CD14-positive monocyte (primary cell): ENCODE data around the gene VWA3A. TPM values are rescaled to one million over a fixed set of nuclear protein-coding genes. Genes with fewer than 3 reads are reported as not detected.

ENCODE experiments used
- DNase-seq, 3 donors: peaks; one replicate each; pipeline ENCODE4 v3.0.0-alpha.2; 2011 to 2022
- H2AFZ ChIP-seq: 2 replicates; pipeline ENCODE4 v1.6.0; 2012; ENCODE audit warnings: mild to moderate bottlenecking, low read depth, low read length, inconsistent platforms; ENCODE audit not compliant: insufficient read depth, poor library complexity, severe bottlenecking
- H3K27ac ChIP-seq, 2 donors: 1 replicate in 1 of 2; 2 replicates in 1 of 2; pipeline ENCODE4 v1.5.1; 2012 to 2013; ENCODE audit warnings: low read length in 2 of 2, control low read depth in 1 of 2, inconsistent platforms in 1 of 2, low read depth in 1 of 2, mild to moderate bottlenecking in 1 of 2
- H3K27me3 ChIP-seq, 2 donors: one replicate each; pipeline versions ENCODE4 v1.6.0 to v1.6.1; 2011 to 2013; ENCODE audit warnings: low read length in 2 of 2; ENCODE audit not compliant: control insufficient read depth in 2 of 2, insufficient read depth in 2 of 2
- H3K36me3 ChIP-seq, 2 donors: replicated peaks in 1 of 2; 1 replicate in 1 of 2; 2 replicates in 1 of 2; pipeline versions ENCODE4 v1.5.1 to v1.6.1; 2012 to 2013; ENCODE audit warnings: low read length in 2 of 2, control low read depth in 1 of 2, inconsistent platforms in 1 of 2, mild to moderate bottlenecking in 1 of 2; ENCODE audit not compliant: insufficient read depth in 2 of 2, control insufficient read depth in 1 of 2
- H3K4me1 ChIP-seq, 2 donors: 1 replicate in 1 of 2; 2 replicates in 1 of 2; pipeline versions ENCODE4 v1.5.1 to v1.6.1; 2012 to 2013; ENCODE audit warnings: low read length in 2 of 2, control low read depth in 1 of 2, inconsistent platforms in 1 of 2, mild to moderate bottlenecking in 1 of 2, moderate library complexity in 1 of 2; ENCODE audit not compliant: insufficient read depth in 2 of 2, control insufficient read depth in 1 of 2
- H3K4me2 ChIP-seq: replicated peaks from 2 replicates; pipeline ENCODE3; 2012; ENCODE audit warnings: low read length, moderate library complexity, mild to moderate bottlenecking; ENCODE audit not compliant: poor library complexity, severe bottlenecking; ENCODE audit errors: extremely low read depth
- H3K4me3 ChIP-seq, 3 experiments: fragments of 200-600 bp in 1 of 3; sonication (generic) in 1 of 3; replicated peaks in 1 of 3; 1 replicate in 2 of 3; 2 replicates in 1 of 3; pipeline ENCODE4 v1.5.1; 2011 to 2013; ENCODE audit warnings: low read length in 3 of 3, mild to moderate bottlenecking in 3 of 3, control low read depth in 2 of 3, low read depth in 2 of 3, inconsistent platforms in 1 of 3, moderate library complexity in 1 of 3
- H3K79me2 ChIP-seq: 2 replicates; pipeline ENCODE4 v1.6.0; 2012; ENCODE audit warnings: mild to moderate bottlenecking, control low read depth, inconsistent platforms, low read length, moderate library complexity; ENCODE audit not compliant: insufficient read depth
- H3K9ac ChIP-seq: 2 replicates; pipeline ENCODE4 v1.6.0; 2017; ENCODE audit warnings: low read length, mild to moderate bottlenecking; ENCODE audit not compliant: insufficient read depth, poor library complexity, severe bottlenecking
- H3K9me3 ChIP-seq, 2 donors: replicated peaks in 1 of 2; 1 replicate in 1 of 2; 2 replicates in 1 of 2; pipeline versions ENCODE4 v1.5.1 to v1.6.1; 2012 to 2013; ENCODE audit warnings: low read length in 2 of 2, control low read depth in 1 of 2; ENCODE audit not compliant: control insufficient read depth in 1 of 2, insufficient read depth in 1 of 2
- H4K20me1 ChIP-seq: 2 replicates; pipeline ENCODE4 v1.6.0; 2012; ENCODE audit warnings: mild to moderate bottlenecking, low read length, control low read depth, moderate library complexity; ENCODE audit not compliant: insufficient read depth
- H3K27ac Mint-ChIP-seq, 7 donors: one replicate each; pipeline ENCODE4 v1.8.0; 2020; ENCODE audit warnings: mild to moderate bottlenecking in 7 of 7, mixed read lengths in 7 of 7, moderate library complexity in 6 of 7, inconsistent platforms in 2 of 7
- H3K27me3 Mint-ChIP-seq, 3 donors: one replicate each; pipeline ENCODE4 v1.8.0; 2021 to 2022; ENCODE audit warnings: low read depth in 3 of 3, mild to moderate bottlenecking in 3 of 3, mixed read lengths in 3 of 3, moderate library complexity in 3 of 3, inconsistent platforms in 1 of 3
- H3K36me3 Mint-ChIP-seq, 2 donors: one replicate each; pipeline ENCODE4 v1.8.0; 2020; ENCODE audit warnings: mixed read lengths in 2 of 2, inconsistent platforms in 1 of 2, mild to moderate bottlenecking in 1 of 2
- H3K4me1 Mint-ChIP-seq: one replicate; pipeline ENCODE4 v1.8.0; 2020; ENCODE audit warnings: mild to moderate bottlenecking, mixed read lengths
- H3K4me3 Mint-ChIP-seq, 2 donors: one replicate each; pipeline ENCODE4 v1.8.0; 2020; ENCODE audit warnings: mild to moderate bottlenecking in 2 of 2, mixed read lengths in 2 of 2, moderate library complexity in 1 of 2
- H3K9me3 Mint-ChIP-seq, 7 donors: one replicate each; pipeline ENCODE4 v1.8.0; 2020 to 2022; ENCODE audit warnings: mixed read lengths in 7 of 7, mild to moderate bottlenecking in 6 of 7, moderate library complexity in 6 of 7, inconsistent platforms in 2 of 7
- CTCF ChIP-seq: fragments of 200-600 bp; IDR thresholded peaks from one replicate; pipeline ENCODE4 v1.8.0; 2022; ENCODE audit warnings: antibody characterized with exemption, mild to moderate bottlenecking
- WGBS: methylation state at CpG from one replicate; pipeline ENCODE4 v1.1.5; 2013; ENCODE audit warnings: missing lambda C conversion rate; ENCODE audit not compliant: insufficient coverage; 5-methylcytosine and 5-hydroxymethylcytosine counted together
- intact Hi-C, 2 donors: fragments of 100-400 bp; cut with micrococcal nuclease; formaldehyde crosslinking; loops; one replicate each; pipeline versions ENCODE4 v1.15.0 to v1.15.1; 2023
- polyA plus RNA-seq, 3 donors: library from polyadenylated mRNA; depleted of rRNA in 1 of 3; unstranded in 2 of 3; stranded (reverse) in 1 of 3; fragments of 300-500 nt in 2 of 3; fragments of >200 nt in 1 of 3; fragmentation: Illumina TruSeq in 2 of 3; gene quantifications; 1 replicate in 2 of 3; 2 replicates in 1 of 3; pipeline ENCODE4 v1.2.3, GENCODE V29; 2012 to 2021

Gene VWA3A
- polyA plus RNA-seq, 3 donors = 0.09 TPM; not detected in 2

DNA sequence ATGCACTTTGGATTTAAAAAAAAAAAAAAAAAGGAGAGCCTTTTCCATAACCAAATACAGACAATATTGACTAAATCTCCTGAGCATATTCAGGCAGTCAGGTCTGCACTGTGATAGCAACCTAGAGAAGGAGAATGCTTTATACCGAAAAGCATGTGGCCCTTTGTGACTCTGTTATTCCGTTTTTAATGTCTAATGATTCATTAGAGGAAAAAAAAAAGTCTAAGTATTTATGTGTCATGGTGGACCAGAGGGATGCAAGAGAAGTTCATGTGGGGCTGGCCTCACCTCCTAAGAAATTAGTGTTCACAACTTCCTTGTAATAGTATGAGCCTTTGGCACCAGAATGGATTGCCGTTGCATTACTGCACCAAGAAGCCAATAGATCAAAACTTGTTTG lies 11.3 kb upstream of the VWA3A start:
- Mint-ChIP-seq H3K4me3 (no peak overlapping the region), H3K36me3 (peaks cover 22 to 48% of the 10 kb centered on the region in 2 donors), H3K4me1 (peaks cover 2% of the 10 kb centered on the region), H3K27me3 (no peaks in the 10 kb centered on the region), H3K27ac (no peak overlapping the region), H3K9me3 (no peaks in the 10 kb centered on the region)
- H3K27ac ChIP-seq = no peak overlapping the region
- no peak for TF ChIP-seq CTCF
- intact Hi-C loops = no loop called here
- no peaks in the 10 kb centered on the region for H3K79me2 ChIP-seq
- no peaks in the 10 kb centered on the region for H3K9me3 ChIP-seq
- H3K4me3 ChIP-seq = no peak overlapping the region
- no peak overlapping the region for H3K4me2 ChIP-seq
- H3K4me1 ChIP-seq = no peaks in the 10 kb centered on the region
- no peak overlapping the region for H3K9ac ChIP-seq
- peaks cover 8 to 55% of the 10 kb centered on the region in 2 donors for H3K36me3 ChIP-seq
- no peak overlapping the region for H2AFZ ChIP-seq
- no peaks in the 10 kb centered on the region for H3K27me3 ChIP-seq
- peaks cover 6% of the 10 kb centered on the region for H4K20me1 ChIP-seq
- no peak for DNase-seq
- WGBS = no CpG with 5 or more reads among the region's 3 CpGs

DNA sequence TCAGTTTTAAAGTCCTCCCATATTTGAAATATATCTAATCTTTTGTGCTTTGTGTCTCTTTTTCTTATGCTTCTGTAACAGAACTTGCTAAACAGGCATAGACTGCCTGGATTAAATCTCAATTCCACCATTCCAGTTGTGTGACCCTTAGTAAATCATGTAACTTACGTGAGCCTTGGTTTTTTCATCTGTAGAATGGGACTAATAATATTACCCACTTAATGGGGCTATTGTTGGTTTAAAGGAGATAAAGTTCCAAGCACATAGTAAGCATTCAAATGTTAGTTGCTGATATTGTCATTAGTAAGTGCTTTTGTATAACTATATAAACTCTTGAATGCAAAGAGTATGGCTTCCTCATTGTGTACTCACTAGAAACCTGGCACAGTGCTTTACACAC lies 5.9 kb upstream of the VWA3A start:
- no peaks in the 10 kb centered on the region for H3K4me1 ChIP-seq
- H3K27ac ChIP-seq = no peak overlapping the region
- peaks cover 8 to 33% of the 10 kb centered on the region in 2 donors for H3K36me3 ChIP-seq
- Mint-ChIP-seq H3K9me3 (peaks cover 0 to 2% (median 0%) of the 10 kb centered on the region in 7 donors), H3K36me3 (peaks cover 27 to 40% of the 10 kb centered on the region in 2 donors), H3K27ac (no peak overlapping the region), H3K4me1 (no peaks in the 10 kb centered on the region), H3K4me3 (no peak overlapping the region), H3K27me3 (no peaks in the 10 kb centered on the region)
- TF ChIP-seq CTCF = no peak
- no peak for DNase-seq
- no peaks in the 10 kb centered on the region for H4K20me1 ChIP-seq
- H3K4me3 ChIP-seq = no peak overlapping the region
- no CpG with 5 or more reads among the region's 1 CpG for WGBS
- intact Hi-C loops = no loop called here
- no peaks in the 10 kb centered on the region for H3K27me3 ChIP-seq
- no peak overlapping the region for H2AFZ ChIP-seq
- no peak overlapping the region for H3K9ac ChIP-seq
- H3K4me2 ChIP-seq = no peak overlapping the region
- H3K9me3 ChIP-seq = no peaks in the 10 kb centered on the region
- no peaks in the 10 kb centered on the region for H3K79me2 ChIP-seq
